Measurements from ENCODE around the gene DLG2.
"Not testable (repeated sequence)": the region's sequence is repeated elsewhere in the genome, so short reads cannot be mapped to it uniquely, and the experiment has no call there.

The DLG2 gene

DNA sequence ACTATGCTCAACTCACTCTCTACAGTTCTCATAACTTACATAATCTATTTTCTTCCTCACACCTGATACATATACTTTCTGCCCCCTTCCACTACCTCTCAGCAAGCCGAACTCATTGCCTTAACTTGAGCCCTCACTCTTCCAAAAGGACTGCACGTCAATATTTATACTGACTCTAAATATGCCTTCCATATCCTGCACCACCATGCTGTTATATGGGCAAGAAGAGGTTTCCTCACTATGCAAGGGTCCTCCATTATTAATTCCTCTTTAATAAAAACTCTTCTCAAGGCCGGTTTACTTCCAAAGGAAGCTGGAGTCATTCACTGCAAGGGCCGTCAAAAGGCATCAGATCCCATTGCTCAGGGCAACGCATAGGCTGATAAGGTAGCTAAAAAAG lies 2204.5 kb downstream of the DLG2 start:
- in situ Hi-C loops (cut with MboI; ENCODE audit: low sequenced_read_pairs), result not testable (repeated sequence)

DNA sequence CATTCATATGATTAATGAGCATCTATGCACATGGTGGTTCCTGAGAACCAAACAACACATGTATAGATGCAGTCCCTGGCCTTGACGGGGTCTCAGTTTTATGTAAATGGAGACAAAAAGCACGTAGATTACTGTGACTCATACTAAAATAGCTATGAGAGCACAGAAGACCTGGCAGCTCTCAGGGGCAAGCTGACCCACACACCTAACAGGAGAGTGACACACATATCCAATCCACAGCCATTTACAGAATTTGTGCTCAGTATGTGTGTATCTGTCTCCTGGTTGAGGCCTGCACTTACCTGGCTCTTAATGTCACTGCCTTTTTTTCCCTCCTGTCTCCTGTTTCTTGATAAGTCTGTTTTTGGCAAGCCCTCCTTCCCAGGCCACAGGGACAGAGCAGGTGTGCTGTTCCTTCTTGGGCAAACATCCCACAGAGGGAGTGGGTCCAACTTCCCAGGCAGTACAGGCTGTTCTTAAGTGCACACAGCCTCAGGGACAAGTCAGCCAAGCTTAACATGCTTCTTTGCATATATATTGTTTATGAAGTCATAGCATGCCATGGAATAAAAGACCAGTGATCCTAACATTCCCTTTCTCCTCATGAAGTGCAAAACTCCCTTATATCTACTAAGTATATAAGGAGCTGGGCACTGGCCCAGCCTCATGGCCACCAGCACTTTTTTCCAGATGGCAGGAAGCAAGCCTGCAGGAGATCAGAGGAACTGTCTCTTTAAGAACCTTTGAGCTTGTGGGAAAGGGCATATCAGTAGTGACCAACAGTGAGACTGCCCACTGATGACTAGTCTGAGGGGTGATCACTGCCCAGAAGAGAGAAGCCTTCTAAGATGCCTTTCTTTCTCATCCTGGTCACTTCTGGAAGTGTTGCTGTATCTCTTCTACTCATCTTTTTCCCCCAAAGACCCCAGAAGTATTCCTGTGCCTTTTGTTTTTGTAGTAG lies 2216.3 kb downstream of the DLG2 start:
- in situ Hi-C loops (cut with MboI; ENCODE audit: low sequenced_read_pairs), result no loop called here

DNA sequence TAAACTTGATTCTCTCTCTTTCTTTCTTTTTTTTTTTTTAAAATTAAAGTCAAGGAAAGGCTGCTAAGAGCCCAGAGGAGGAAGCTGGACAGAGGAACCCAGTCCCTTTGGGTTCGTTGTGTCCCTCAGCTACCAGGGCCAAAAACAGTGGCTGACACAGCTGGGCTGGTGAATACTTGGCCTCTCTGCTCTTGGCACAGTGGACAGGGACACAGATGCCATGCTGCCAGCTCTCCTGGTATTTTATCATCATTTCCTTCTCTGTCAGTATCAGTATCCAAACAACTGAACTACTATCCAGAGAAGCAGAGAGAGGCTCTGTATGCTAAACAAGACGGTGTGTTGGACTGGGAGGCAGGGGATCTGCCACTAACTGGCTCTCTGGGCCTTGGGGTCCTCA lies 2217.3 kb downstream of the DLG2 start:
- in situ Hi-C loops (cut with MboI; ENCODE audit: low sequenced_read_pairs), result no loop called here

DNA sequence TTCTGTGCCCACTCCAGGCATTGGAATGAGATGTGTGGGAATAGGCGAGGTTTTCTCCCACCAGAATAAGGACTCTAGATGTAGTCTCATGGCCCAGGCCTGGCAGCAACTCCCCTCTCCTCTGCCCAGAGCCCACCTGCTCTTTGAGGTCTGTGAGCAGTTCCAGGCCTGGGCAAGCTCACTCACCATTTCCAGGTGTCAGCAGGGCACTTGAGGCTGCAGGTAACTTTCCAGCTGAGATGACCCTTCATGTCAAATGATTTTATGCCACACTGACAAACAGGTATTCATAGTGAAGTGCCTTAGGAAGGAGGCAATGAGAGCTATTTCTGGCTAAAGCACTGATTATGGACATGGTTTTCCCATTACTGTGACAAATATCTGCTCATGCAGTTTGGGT lies 2217.7 kb downstream of the DLG2 start:
- in situ Hi-C loops (cut with MboI; ENCODE audit: low sequenced_read_pairs), result no loop called here

DNA sequence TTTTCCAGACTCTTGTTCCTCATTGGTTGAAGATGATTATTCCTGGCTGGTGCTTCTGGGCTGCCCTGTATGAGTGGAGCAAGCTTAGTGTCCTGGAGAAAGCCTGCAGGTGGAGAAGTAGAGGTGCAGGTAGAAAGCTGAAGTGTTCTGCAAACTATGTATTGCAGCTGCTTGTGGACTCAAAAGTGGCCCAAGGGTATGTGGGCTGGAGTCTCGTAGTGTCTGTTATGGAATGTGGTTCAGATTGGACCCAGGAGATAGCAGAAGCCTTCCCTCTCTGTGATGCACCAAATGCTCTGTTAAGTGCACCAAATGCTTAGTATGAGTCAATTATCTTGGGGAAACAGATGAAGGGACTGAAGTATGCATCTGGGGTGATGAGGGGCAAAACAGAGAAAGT lies 2218.2 kb downstream of the DLG2 start:
- in situ Hi-C loops (cut with MboI; ENCODE audit: low sequenced_read_pairs), result no loop called here

Measured in HL-60/S4 treated with phorbol 12-myristate 13-acetate at 8.2 ng/mL for 4 days and 3 days (cell line).